Activated naive CD8-positive, alpha-beta T cell (primary cell): ENCODE measurements around the gene RARRES1.
A peak's percentile ranks its signal among the peaks of the same experiment; 100 is the strongest.

Source experiments
- H3K27ac Mint-ChIP-seq: one replicate; pipeline ENCODE4 v1.8.0; 2021; ENCODE audit warnings: mixed read lengths
- H3K27me3 Mint-ChIP-seq: one replicate; pipeline ENCODE4 v1.8.0; 2021; ENCODE audit warnings: mixed read lengths
- H3K36me3 Mint-ChIP-seq: one replicate; pipeline ENCODE4 v1.8.0; 2021; ENCODE audit warnings: mixed read lengths
- H3K4me1 Mint-ChIP-seq: one replicate; pipeline ENCODE4 v1.8.0; 2021; ENCODE audit warnings: low read depth, mixed read lengths
- H3K4me3 Mint-ChIP-seq: one replicate; pipeline ENCODE4 v1.8.0; 2021; ENCODE audit warnings: mild to moderate bottlenecking, mixed read lengths
- H3K9me3 Mint-ChIP-seq: one replicate; pipeline ENCODE4 v1.8.0; 2021; ENCODE audit warnings: low read depth, mixed read lengths

Gene RARRES1

GRCh38 chr3:158731938-158732855 lies at the start of gene RARRES1:
RARRES1 (minus strand) TSS chr3:158732457; CDS start chr3:158732415, 42 bp downstream.
- H3K4me3 Mint-ChIP-seq: peak within 1 kb of the TSS; percentile 71
- no peaks in the 10 kb centered on the region for H3K36me3 Mint-ChIP-seq
- peaks cover 2% of the 10 kb centered on the region for H3K27me3 Mint-ChIP-seq
- no peak within 1 kb of the TSS for H3K27ac Mint-ChIP-seq
- peaks cover 16% of the 10 kb centered on the region for H3K4me1 Mint-ChIP-seq
- no peaks in the 10 kb centered on the region for H3K9me3 Mint-ChIP-seq

- Mint-ChIP-seq H3K27me3 (no peaks in the 10 kb centered on the region), H3K4me3 (no peak overlapping the region), H3K36me3 (peaks cover 9% of the 10 kb centered on the region), H3K4me1 (no peaks in the 10 kb centered on the region), H3K9me3 (no peaks in the 10 kb centered on the region), H3K27ac (no peak overlapping the region)
Measured at GRCh38 chr3:158781849-158782248, 49.6 kb upstream of the RARRES1 start.

GRCh38 chr3:158781191-158781590 lies 48.9 kb upstream of the RARRES1 start:
- Mint-ChIP-seq H3K4me3 (no peak overlapping the region), H3K27ac (no peak overlapping the region), H3K36me3 (peaks cover 9% of the 10 kb centered on the region), H3K4me1 (no peaks in the 10 kb centered on the region), H3K9me3 (no peaks in the 10 kb centered on the region), H3K27me3 (no peaks in the 10 kb centered on the region)

GRCh38 chr3:158780766-158781165 lies 48.5 kb upstream of the RARRES1 start:
- H3K4me1 Mint-ChIP-seq: no peaks in the 10 kb centered on the region
- H3K27me3 Mint-ChIP-seq: no peaks in the 10 kb centered on the region
- no peak overlapping the region for H3K27ac Mint-ChIP-seq
- no peaks in the 10 kb centered on the region for H3K9me3 Mint-ChIP-seq
- H3K4me3 Mint-ChIP-seq: no peak overlapping the region
- H3K36me3 Mint-ChIP-seq: peaks cover 7% of the 10 kb centered on the region

- no peaks in the 10 kb centered on the region for H3K27me3 Mint-ChIP-seq
- no peak overlapping the region for H3K27ac Mint-ChIP-seq
- peaks cover 16% of the 10 kb centered on the region for H3K36me3 Mint-ChIP-seq
- no peaks in the 10 kb centered on the region for H3K9me3 Mint-ChIP-seq
- no peaks in the 10 kb centered on the region for H3K4me1 Mint-ChIP-seq
- no peak overlapping the region for H3K4me3 Mint-ChIP-seq
Measured at GRCh38 chr3:158777161-158777873, 45.1 kb upstream of the RARRES1 start.

GRCh38 chr3:158776531-158776930 lies 44.3 kb upstream of the RARRES1 start:
- H3K27ac Mint-ChIP-seq: no peak overlapping the region
- H3K36me3 Mint-ChIP-seq: peaks cover 16% of the 10 kb centered on the region

GRCh38 chr3:158775426-158776410 lies 43.5 kb upstream of the RARRES1 start:
- no peak overlapping the region for H3K27ac Mint-ChIP-seq
- H3K4me3 Mint-ChIP-seq: no peak overlapping the region
- no peaks in the 10 kb centered on the region for H3K4me1 Mint-ChIP-seq
- H3K9me3 Mint-ChIP-seq: no peaks in the 10 kb centered on the region
- H3K36me3 Mint-ChIP-seq: peaks cover 12% of the 10 kb centered on the region
- no peaks in the 10 kb centered on the region for H3K27me3 Mint-ChIP-seq

More at GRCh38 chr3:158776531-158776930, 44.3 kb upstream of the RARRES1 start:
- H3K4me1 Mint-ChIP-seq: no peaks in the 10 kb centered on the region
- H3K27me3 Mint-ChIP-seq: no peaks in the 10 kb centered on the region
- no peaks in the 10 kb centered on the region for H3K9me3 Mint-ChIP-seq
- H3K4me3 Mint-ChIP-seq: no peak overlapping the region

GRCh38 chr3:158774965-158775364 lies 42.7 kb upstream of the RARRES1 start:
- H3K9me3 Mint-ChIP-seq: no peaks in the 10 kb centered on the region
- no peaks in the 10 kb centered on the region for H3K4me1 Mint-ChIP-seq
- H3K27me3 Mint-ChIP-seq: no peaks in the 10 kb centered on the region
- no peak overlapping the region for H3K4me3 Mint-ChIP-seq
- H3K36me3 Mint-ChIP-seq: peaks cover 11% of the 10 kb centered on the region
- no peak overlapping the region for H3K27ac Mint-ChIP-seq

GRCh38 chr3:158773845-158774830 lies 41.9 kb upstream of the RARRES1 start:
- peaks cover 13% of the 10 kb centered on the region for H3K36me3 Mint-ChIP-seq
- no peaks in the 10 kb centered on the region for H3K9me3 Mint-ChIP-seq
- H3K27me3 Mint-ChIP-seq: no peaks in the 10 kb centered on the region
- no peak overlapping the region for H3K27ac Mint-ChIP-seq
- no peak overlapping the region for H3K4me3 Mint-ChIP-seq
- no peaks in the 10 kb centered on the region for H3K4me1 Mint-ChIP-seq

- H3K9me3 Mint-ChIP-seq: no peaks in the 10 kb centered on the region
- H3K4me3 Mint-ChIP-seq: no peak overlapping the region
- no peaks in the 10 kb centered on the region for H3K27me3 Mint-ChIP-seq
- H3K36me3 Mint-ChIP-seq: peaks cover 13% of the 10 kb centered on the region
- no peak overlapping the region for H3K27ac Mint-ChIP-seq
- no peaks in the 10 kb centered on the region for H3K4me1 Mint-ChIP-seq
Measured at GRCh38 chr3:158773166-158773565, 40.9 kb upstream of the RARRES1 start.

- H3K4me3 Mint-ChIP-seq: no peak overlapping the region
- peaks cover 13% of the 10 kb centered on the region for H3K36me3 Mint-ChIP-seq
- no peak overlapping the region for H3K27ac Mint-ChIP-seq
- H3K27me3 Mint-ChIP-seq: no peaks in the 10 kb centered on the region
- H3K9me3 Mint-ChIP-seq: no peaks in the 10 kb centered on the region
- H3K4me1 Mint-ChIP-seq: no peaks in the 10 kb centered on the region
Measured at GRCh38 chr3:158771982-158772381, 39.7 kb upstream of the RARRES1 start.

- peaks cover 13% of the 10 kb centered on the region for H3K36me3 Mint-ChIP-seq
- no peaks in the 10 kb centered on the region for H3K27me3 Mint-ChIP-seq
- no peaks in the 10 kb centered on the region for H3K4me1 Mint-ChIP-seq
- H3K9me3 Mint-ChIP-seq: no peaks in the 10 kb centered on the region
- no peak overlapping the region for H3K4me3 Mint-ChIP-seq
- H3K27ac Mint-ChIP-seq: no peak overlapping the region
Measured at GRCh38 chr3:158771577-158771976, 39.3 kb upstream of the RARRES1 start.

GRCh38 chr3:158770741-158771350 lies 38.6 kb upstream of the RARRES1 start:
- H3K27me3 Mint-ChIP-seq: no peaks in the 10 kb centered on the region
- no peaks in the 10 kb centered on the region for H3K9me3 Mint-ChIP-seq
- peaks cover 13% of the 10 kb centered on the region for H3K36me3 Mint-ChIP-seq
- no peak overlapping the region for H3K27ac Mint-ChIP-seq
- H3K4me3 Mint-ChIP-seq: no peak overlapping the region
- H3K4me1 Mint-ChIP-seq: no peaks in the 10 kb centered on the region
